Endothelial cell of umbilical vein (primary cell): ENCODE results near the gene C7orf33. TPM values are rescaled to one million over a fixed set of nuclear protein-coding genes. Genes with fewer than 3 reads are reported as not detected.

ENCODE experiments used
- BruUV-seq: library from RNA; stranded (reverse); fragments of 400-500 nt; replicated peaks from 2 replicates; lab custom pipeline; 2021; lab: Mats Ljungman, UMichigan
- CTCF ChIA-PET: fragments of 300-600, 350-600 bp; sonication (Branson Sonifier 250); formaldehyde crosslinking; loops from one replicate; lab custom pipeline; 2021; ENCODE audit warnings: antibody characterized with exemption, inconsistent platforms; lab: Charles Lee
- POLR2A ChIA-PET: fragments of 300-600, 350-600 bp; sonication (Branson Sonifier 250); formaldehyde crosslinking; loops from one replicate; lab custom pipeline; 2021; ENCODE audit warnings: antibody characterized with exemption, inconsistent platforms; lab: Charles Lee
- DNase-seq: peaks from one replicate; pipeline ENCODE4 v3.0.0-alpha.2; 2011; ENCODE audit warnings: low read depth, low spot score
- FAIRE-seq: peaks from 2 replicates; lab custom pipeline; 2011; peaks lifted over from hg19 to GRCh38; lab: Jason Lieb, UNC
- H2AFZ ChIP-seq: 2 replicates; pipeline ENCODE4 v1.6.0; 2012; ENCODE audit warnings: low read depth, low read length, control low read depth, inconsistent platforms
- H3K27ac ChIP-seq: 2 replicates; pipeline ENCODE4 v1.5.1; 2011; ENCODE audit warnings: low read depth, mild to moderate bottlenecking, control low read depth, low read length, moderate library complexity; ENCODE audit not compliant: insufficient read depth
- H3K27me3 ChIP-seq, 2 experiments: 2 replicates each; pipeline versions ENCODE4 v1.6.0 to v1.6.1; 2011; ENCODE audit warnings: low read length in 2 of 2, mixed read lengths in 1 of 2; ENCODE audit not compliant: control insufficient read depth in 2 of 2, insufficient read depth in 2 of 2
- H3K36me3 ChIP-seq, 2 experiments: 2 replicates in 1 of 2; 3 replicates in 1 of 2; pipeline ENCODE4 v1.5.1; 2011; ENCODE audit warnings: low read length in 2 of 2, mild to moderate bottlenecking in 1 of 2, moderate library complexity in 1 of 2; ENCODE audit not compliant: control insufficient read depth in 2 of 2, insufficient read depth in 2 of 2; ENCODE audit errors: extremely low read depth in 1 of 2
- H3K4me1 ChIP-seq: 3 replicates; pipeline ENCODE4 v1.5.1; 2011; ENCODE audit warnings: mild to moderate bottlenecking, low read length; ENCODE audit not compliant: control insufficient read depth, insufficient read depth; ENCODE audit errors: extremely low read depth
- H3K4me2 ChIP-seq: 2 replicates; pipeline ENCODE4 v1.6.1; 2011; ENCODE audit warnings: low read length, control low read depth, mixed read lengths; ENCODE audit not compliant: insufficient read depth
- H3K4me3 ChIP-seq, 3 experiments: fragments of 200-600 bp in 1 of 3; sonication (generic), shearing (Covaris generic) in 1 of 3; replicated peaks in 1 of 3; 2 replicates each; pipeline ENCODE4 v1.5.1; 2011 to 2016; ENCODE audit warnings: control low read depth in 3 of 3, low read length in 3 of 3, mild to moderate bottlenecking in 2 of 3, inconsistent platforms in 1 of 3, low read depth in 1 of 3, moderate library complexity in 1 of 3; ENCODE audit not compliant: insufficient read depth in 1 of 3
- H3K79me2 ChIP-seq: 2 replicates; pipeline ENCODE4 v1.6.0; 2012; ENCODE audit warnings: low read length, inconsistent platforms; ENCODE audit not compliant: control insufficient read depth, insufficient read depth
- H3K9ac ChIP-seq: replicated peaks from 2 replicates; pipeline ENCODE3; 2011; ENCODE audit warnings: low read length, control low read depth; ENCODE audit not compliant: insufficient read depth; ENCODE audit errors: extremely low read depth
- H3K9me1 ChIP-seq: replicated peaks from 3 replicates; pipeline ENCODE4 v1.6.0; 2011; ENCODE audit warnings: mild to moderate bottlenecking, low read length; ENCODE audit not compliant: control insufficient read depth, insufficient read depth; ENCODE audit errors: extremely low read depth
- H3K9me3 ChIP-seq: replicated peaks from 2 replicates; pipeline ENCODE4 v1.5.1; 2012; ENCODE audit warnings: low read length, inconsistent platforms; ENCODE audit not compliant: control insufficient read depth, insufficient read depth
- H4K20me1 ChIP-seq: replicated peaks from 2 replicates; pipeline ENCODE3; 2011; ENCODE audit warnings: mild to moderate bottlenecking, low read length; ENCODE audit not compliant: control insufficient read depth, insufficient read depth; ENCODE audit errors: extremely low read depth
- EZH2 ChIP-seq: IDR thresholded peaks from 2 replicates; pipeline ENCODE4 v1.6.1; 2012; ENCODE audit warnings: borderline replicate concordance, low read depth, mild to moderate bottlenecking, moderate library complexity, low read length, inconsistent platforms; ENCODE audit not compliant: severe bottlenecking
- FOS ChIP-seq: IDR thresholded peaks from 2 replicates; pipeline ENCODE4 v1.6.1; 2011; ENCODE audit warnings: mild to moderate bottlenecking, low read length, moderate library complexity, borderline replicate concordance; ENCODE audit not compliant: insufficient read depth
- GATA2 ChIP-seq: IDR thresholded peaks from 2 replicates; pipeline ENCODE4 v1.7.0; 2011; ENCODE audit warnings: low read depth, mild to moderate bottlenecking, moderate library complexity, mixed read lengths, low read length; ENCODE audit not compliant: insufficient read length, insufficient read depth
- JUN ChIP-seq: IDR thresholded peaks from 2 replicates; pipeline ENCODE4 v1.6.1; 2011; ENCODE audit warnings: borderline replicate concordance, low read depth; ENCODE audit not compliant: insufficient read length, insufficient read depth
- MAX ChIP-seq: IDR thresholded peaks from 2 replicates; pipeline ENCODE4 v1.6.1; 2011; ENCODE audit not compliant: insufficient read depth, insufficient read length
- MYC ChIP-seq: IDR thresholded peaks from one replicate; pipeline ENCODE4 v1.6.1; 2011; ENCODE audit warnings: mild to moderate bottlenecking, low read depth, low read length
- POLR2A ChIP-seq: IDR thresholded peaks from 2 replicates; pipeline ENCODE4 v1.6.1; 2012; ENCODE audit warnings: low read depth, mild to moderate bottlenecking, control low read depth, low read length
- POLR2AphosphoS5 ChIP-seq: IDR thresholded peaks from 2 replicates; pipeline ENCODE4 v1.6.1; 2012; ENCODE audit warnings: low read depth, mild to moderate bottlenecking, control low read depth, low read length, moderate library complexity; ENCODE audit not compliant: insufficient read depth
- dilution Hi-C: fragments of 300-500 bp; cut with MboI; formaldehyde crosslinking; loops from one replicate; pipeline ENCODE4 v1.15.0; 2019; ENCODE audit warnings: low sequenced_read_pairs; ENCODE audit not compliant: extremely low pct_ligation_motif_present
- intact Hi-C: fragments of 100-400 bp; cut with micrococcal nuclease; formaldehyde crosslinking; loops from one replicate; pipeline ENCODE4 v1.10.0; 2022
- polyA plus RNA-seq, 4 experiments: library from polyadenylated mRNA; depleted of rRNA in 3 of 4; stranded (reverse) in 3 of 4; unstranded in 1 of 4; fragments of >200 nt; gene quantifications; 2 replicates each; pipeline versions ENCODE4 v1.2.1 to v1.2.3, GENCODE V29; 2011 to 2012; ENCODE audit warnings: missing spikeins in 1 of 4
- total RNA-seq: library from RNA; stranded (reverse); gene quantifications from 2 replicates; pipeline ENCODE4 v1.2.3, GENCODE V29; 2021
- TF ChIP-seq, protein P1 (sequence below), 2 donors: IDR thresholded peaks; 1 replicate in 1 of 2; 2 replicates in 1 of 2; pipeline ENCODE4 v1.5.1; 2011; ENCODE audit warnings: low read length in 2 of 2, mild to moderate bottlenecking in 2 of 2, moderate library complexity in 2 of 2, control low read depth in 1 of 2, inconsistent platforms in 1 of 2, low read depth in 1 of 2; ENCODE audit not compliant: insufficient read depth in 1 of 2; ENCODE audit errors: extremely low read depth in 1 of 2

The C7orf33 gene
- total and polyA plus RNA-seq, 2 donors (not counting 3 experiments of a cell fraction or from before 2014, with no cell fraction given) = not detected

GRCh38 chr7:148587076-148587475, 3.5 kb upstream of the C7orf33 start:
- Histone ChIP-seq H3K9ac (no peak overlapping the region), H3K4me3 (no peak overlapping the region), H3K9me3 (no peaks in the 10 kb centered on the region), H3K4me1 (no peaks in the 10 kb centered on the region), H3K9me1 (no peaks in the 10 kb centered on the region), H3K36me3 (no peaks in the 10 kb centered on the region), H4K20me1 (no peaks in the 10 kb centered on the region), H3K27ac (no peak overlapping the region), H3K4me2 (no peak overlapping the region), H3K79me2 (no peaks in the 10 kb centered on the region), H3K27me3 (no peaks in the 10 kb centered on the region), H2AFZ (no peak overlapping the region)
- FAIRE-seq = no peak
- TF ChIP-seq MYC (no peak), FOS (no peak), EZH2 (no peak), MAX (no peak), GATA2 (no peak), POLR2AphosphoS5 (no peak), POLR2A (no peak), JUN (no peak)
- TF ChIP-seq, protein P1, sequence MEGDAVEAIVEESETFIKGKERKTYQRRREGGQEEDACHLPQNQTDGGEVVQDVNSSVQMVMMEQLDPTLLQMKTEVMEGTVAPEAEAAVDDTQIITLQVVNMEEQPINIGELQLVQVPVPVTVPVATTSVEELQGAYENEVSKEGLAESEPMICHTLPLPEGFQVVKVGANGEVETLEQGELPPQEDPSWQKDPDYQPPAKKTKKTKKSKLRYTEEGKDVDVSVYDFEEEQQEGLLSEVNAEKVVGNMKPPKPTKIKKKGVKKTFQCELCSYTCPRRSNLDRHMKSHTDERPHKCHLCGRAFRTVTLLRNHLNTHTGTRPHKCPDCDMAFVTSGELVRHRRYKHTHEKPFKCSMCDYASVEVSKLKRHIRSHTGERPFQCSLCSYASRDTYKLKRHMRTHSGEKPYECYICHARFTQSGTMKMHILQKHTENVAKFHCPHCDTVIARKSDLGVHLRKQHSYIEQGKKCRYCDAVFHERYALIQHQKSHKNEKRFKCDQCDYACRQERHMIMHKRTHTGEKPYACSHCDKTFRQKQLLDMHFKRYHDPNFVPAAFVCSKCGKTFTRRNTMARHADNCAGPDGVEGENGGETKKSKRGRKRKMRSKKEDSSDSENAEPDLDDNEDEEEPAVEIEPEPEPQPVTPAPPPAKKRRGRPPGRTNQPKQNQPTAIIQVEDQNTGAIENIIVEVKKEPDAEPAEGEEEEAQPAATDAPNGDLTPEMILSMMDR (IDR thresholded peaks at IDR 0.05; ENCODE audit: extremely low read depth in 1 of 2, insufficient read depth in 1 of 2, low read depth in 1 of 2, low read length in 2 of 2) = no peak
- dilution Hi-C loops = no loop called here
- no TSS peak for BruUV-seq
- POLR2A ChIA-PET = no interaction called here
- intact Hi-C loops = no loop called here
- no peak for DNase-seq
- CTCF ChIA-PET = interaction anchor here (1.4 kb wide), 1 partner anchor 13 kb away, joined by 3 read pairs; no protein-coding TSS in a partner anchor
